GM12878 (cell line): ENCODE measurements around the gene ADGRV1.

Experiments
- CEBPB ChIP-seq, 2 experiments: fragments of 150-350 bp in 1 of 2; IDR thresholded peaks; 2 replicates each; pipeline ENCODE4 v1.6.1; 2012 to 2014; ENCODE audit warnings: low read depth in 2 of 2, low read length in 2 of 2, borderline replicate concordance in 1 of 2, inconsistent platforms in 1 of 2
- CTCF ChIP-seq, 3 experiments: IDR thresholded peaks in 2 of 3; conservative IDR thresholded peaks in 1 of 3; 2 replicates each; pipeline ENCODE4 v1.5.1; 2011; ENCODE audit warnings: low read depth in 3 of 3, low read length in 3 of 3, mild to moderate bottlenecking in 3 of 3, control low read depth in 2 of 3, moderate library complexity in 2 of 3, inconsistent platforms in 1 of 3, mixed read lengths in 1 of 3; ENCODE audit not compliant: control insufficient read depth in 2 of 3, insufficient read depth in 1 of 3; ENCODE audit errors: extremely low read depth in 1 of 3
- EZH2 ChIP-seq: IDR thresholded peaks from 2 replicates; pipeline ENCODE4 v1.6.1; 2012; ENCODE audit warnings: low read depth, mild to moderate bottlenecking, control low read depth, inconsistent platforms, low read length, borderline replicate concordance; ENCODE audit not compliant: control insufficient read depth
- NKRF ChIP-seq: fragments of 450-650 bp; conservative IDR thresholded peaks from 2 replicates; pipeline ENCODE4 v1.6.1; 2017; ENCODE audit warnings: mild to moderate bottlenecking, moderate library complexity
- PBX3 ChIP-seq: IDR thresholded peaks from 2 replicates; pipeline ENCODE4 v1.6.1; 2011; ENCODE audit warnings: mild to moderate bottlenecking, low read depth, low read length, moderate library complexity; ENCODE audit not compliant: insufficient replicate concordance
- POLR2A ChIP-seq: IDR thresholded peaks from 2 replicates; pipeline ENCODE4 v1.6.1; 2011; ENCODE audit warnings: low read depth, mild to moderate bottlenecking, low read length
- POLR2AphosphoS5 ChIP-seq: IDR thresholded peaks from 2 replicates; pipeline ENCODE4 v1.6.1; 2011; ENCODE audit warnings: mild to moderate bottlenecking, low read length, inconsistent platforms
- REST ChIP-seq: IDR thresholded peaks from 2 replicates; pipeline ENCODE4 v1.6.1; 2012; ENCODE audit warnings: mild to moderate bottlenecking, low read depth, low read length
- TCF12 ChIP-seq: IDR thresholded peaks from 2 replicates; pipeline ENCODE4 v1.6.1; 2011; ENCODE audit warnings: low read depth, mild to moderate bottlenecking, low read length
- YBX1 ChIP-seq: fragments of 450-650 bp; IDR thresholded peaks from 2 replicates; pipeline ENCODE4 v1.6.1; 2016; ENCODE audit warnings: antibody characterized with exemption
- ZNF274 ChIP-seq: IDR thresholded peaks from one replicate; pipeline ENCODE4 v1.8.0; 2011; ENCODE audit not compliant: insufficient read length, insufficient read depth

- no peak for TF ChIP-seq CTCF (IDR thresholded peaks at IDR 0.05 in 2 of 3, conservative IDR thresholded peaks at IDR 0.05 in 1 of 3; ENCODE audit: control insufficient read depth in 2 of 3, extremely low read depth in 1 of 3, insufficient read depth in 1 of 3, low read depth in 3 of 3, low read length in 3 of 3)
- TF ChIP-seq POLR2A, result no peak
- TF ChIP-seq TCF12, result no peak
- TF ChIP-seq POLR2AphosphoS5, result no peak
- TF ChIP-seq REST, result no peak
- TF ChIP-seq YBX1, result no peak
- TF ChIP-seq PBX3, result no peak
- TF ChIP-seq ZNF274, result no peak
- no peak for TF ChIP-seq NKRF
- no peak for TF ChIP-seq EZH2
- TF ChIP-seq CEBPB (IDR thresholded peaks at IDR 0.05; ENCODE audit: borderline replicate concordance in 1 of 2, low read depth in 2 of 2, low read length in 2 of 2), result no peak
Measured at GRCh38 chr5:91168859-91169258, 610.3 kb downstream of the ADGRV1 start.
